GM12878 (cell line): ENCODE data around the gene PPP1R1A. TPM values are rescaled to one million over a fixed set of nuclear protein-coding genes. Genes with fewer than 3 reads are reported as not detected.

Experiments used
- ATAC-seq: fragments of 200-7000 bp; cut with Tn5 transposase; 3 replicates; pipeline ENCODE4 v1.9.1; 2020; ENCODE audit warnings: mild to moderate bottlenecking, moderate library complexity
- BruUV-seq: library from RNA; stranded (reverse); fragments of 400-500 nt; replicated peaks from 2 replicates; lab custom pipeline; 2021; lab: Mats Ljungman, UMichigan
- CTCF ChIA-PET: fragments of 300-600 bp; sonication (Branson Sonifier 250); formaldehyde crosslinking; extraction: SDS; loops from one replicate; lab custom pipeline; 2021; ENCODE audit warnings: inconsistent platforms; lab: Yijun Ruan, JAX
- POLR2A ChIA-PET: fragments of 350-600 bp; formaldehyde crosslinking; extraction: SDS; loops from one replicate; lab custom pipeline; 2021; ENCODE audit warnings: inconsistent platforms; lab: Charles Lee
- RAD21 ChIA-PET: fragments of 300-600 bp; sonication (Branson Sonifier 250); formaldehyde crosslinking; loops from one replicate; lab custom pipeline; 2023; ENCODE audit warnings: antibody characterized with exemption; ENCODE audit not compliant: unreplicated experiment; lab: Charles Lee
- SMC1A ChIA-PET: fragments of 300-600 bp; sonication (Branson Sonifier 250); formaldehyde crosslinking; loops from one replicate; lab custom pipeline; 2023; ENCODE audit not compliant: unreplicated experiment, uncharacterized antibody; lab: Charles Lee
- DNase-seq: peaks from one replicate; pipeline ENCODE4 v3.0.0-alpha.2; 2011; ENCODE audit warnings: low read depth, low spot score
- FAIRE-seq: peaks from 3 replicates; lab custom pipeline; 2011; peaks lifted over from hg19 to GRCh38; lab: Jason Lieb, UNC
- H2AFZ ChIP-seq: 2 replicates; pipeline ENCODE4 v1.6.0; 2011; ENCODE audit warnings: low read depth, low read length, control low read depth; ENCODE audit not compliant: control insufficient read depth
- H3K27ac ChIP-seq: 2 replicates; pipeline ENCODE4 v1.5.1; 2011; ENCODE audit warnings: control low read depth; ENCODE audit not compliant: control insufficient read depth, insufficient read depth
- H3K27me3 ChIP-seq, 2 experiments: replicated peaks in 1 of 2; 2 replicates each; pipeline versions ENCODE4 v1.6.0 to v1.6.1; 2011; ENCODE audit warnings: low read length in 1 of 2; ENCODE audit not compliant: control insufficient read depth in 2 of 2, insufficient read depth in 2 of 2
- H3K36me3 ChIP-seq, 2 experiments: 2 replicates each; pipeline ENCODE4 v1.5.1; 2011; ENCODE audit warnings: low read length in 1 of 2; ENCODE audit not compliant: control insufficient read depth in 2 of 2, insufficient read depth in 2 of 2
- H3K4me1 ChIP-seq: 2 replicates; pipeline ENCODE4 v1.6.1; 2011; ENCODE audit warnings: mild to moderate bottlenecking, low read length, moderate library complexity, mixed read lengths; ENCODE audit not compliant: control insufficient read depth, insufficient read depth
- H3K4me2 ChIP-seq: 2 replicates; pipeline ENCODE4 v1.6.0; 2011; ENCODE audit warnings: control low read depth; ENCODE audit not compliant: control insufficient read depth, insufficient read depth
- H3K4me3 ChIP-seq: fragments of 200-600 bp; sonication (generic); 2 replicates; pipeline ENCODE4 v1.5.1; 2016
- H3K79me2 ChIP-seq: 2 replicates; pipeline ENCODE4 v1.6.0; 2011; ENCODE audit warnings: low read length; ENCODE audit not compliant: control insufficient read depth, insufficient read depth
- H3K9ac ChIP-seq: 2 replicates; pipeline ENCODE4 v1.8.0; 2011; ENCODE audit warnings: low read length, control low read depth, mixed read lengths; ENCODE audit not compliant: control insufficient read depth, insufficient read depth
- H3K9me3 ChIP-seq: replicated peaks from 3 replicates; pipeline ENCODE4 v1.5.1; 2011; ENCODE audit warnings: mild to moderate bottlenecking, low read length; ENCODE audit not compliant: control insufficient read depth, insufficient read depth
- H4K20me1 ChIP-seq: 2 replicates; pipeline ENCODE4 v1.6.0; 2011; ENCODE audit not compliant: control insufficient read depth, insufficient read depth
- ATF2 ChIP-seq: IDR thresholded peaks from 2 replicates; pipeline ENCODE4 v1.6.1; 2012; ENCODE audit warnings: low read length, inconsistent platforms
- ATF7 ChIP-seq: fragments of 450-650 bp; IDR thresholded peaks from 2 replicates; pipeline ENCODE4 v1.6.1; 2016; ENCODE audit warnings: low read depth, mild to moderate bottlenecking
- BMI1 ChIP-seq: fragments of 450-650 bp; IDR thresholded peaks from 2 replicates; pipeline ENCODE4 v1.6.1; 2016; ENCODE audit warnings: mild to moderate bottlenecking, moderate library complexity, borderline replicate concordance
- FOXK2 ChIP-seq: fragments of 450-650 bp; IDR thresholded peaks from 2 replicates; pipeline ENCODE4 v1.6.1; 2017; ENCODE audit warnings: mild to moderate bottlenecking, moderate library complexity
- GATAD2B ChIP-seq: fragments of 450-650 bp; conservative IDR thresholded peaks from 2 replicates; pipeline ENCODE4 v1.6.1; 2017; ENCODE audit warnings: low read depth, mild to moderate bottlenecking, moderate library complexity
- IKZF1 ChIP-seq: fragments of 450-650 bp; conservative IDR thresholded peaks from 2 replicates; pipeline ENCODE4 v1.6.1; 2017; ENCODE audit warnings: antibody characterized with exemption, mild to moderate bottlenecking
- NBN ChIP-seq: fragments of 450-650 bp; IDR thresholded peaks from 2 replicates; pipeline ENCODE4 v1.6.1; 2016
- POLR2AphosphoS2 ChIP-seq: IDR thresholded peaks from 2 replicates; pipeline ENCODE4 v1.6.1; 2011; ENCODE audit warnings: low read depth, mild to moderate bottlenecking, low read length, improper control_type of control experiment, moderate library complexity
- RAD21 ChIP-seq: IDR thresholded peaks from 2 replicates; pipeline ENCODE4 v1.6.1; 2011; ENCODE audit warnings: mild to moderate bottlenecking, low read depth, low read length, moderate library complexity; ENCODE audit not compliant: insufficient read depth
- RUNX3 ChIP-seq: IDR thresholded peaks from 2 replicates; pipeline ENCODE4 v1.6.1; 2012; ENCODE audit warnings: low read length, inconsistent platforms
- TCF12 ChIP-seq: IDR thresholded peaks from 2 replicates; pipeline ENCODE4 v1.6.1; 2011; ENCODE audit warnings: low read depth, mild to moderate bottlenecking, low read length
- ZBTB4 ChIP-seq: fragments of 450-650 bp; formaldehyde crosslinking; IDR thresholded peaks from 2 replicates; pipeline ENCODE4 v1.4.0; 2022; ENCODE audit warnings: mild to moderate bottlenecking, moderate library complexity
- ZZZ3 ChIP-seq: IDR thresholded peaks from 2 replicates; pipeline ENCODE4 v1.6.1; 2011; ENCODE audit warnings: low read depth; ENCODE audit not compliant: control insufficient read depth, insufficient read length
- WGBS: methylation state at CpG from one replicate; pipeline ENCODE4 v1.1.6; 2016; ENCODE audit warnings: low lambda C conversion rate; ENCODE audit not compliant: insufficient replicate concordance, insufficient coverage; ENCODE audit errors: missing lambda C conversion rate; 5-methylcytosine and 5-hydroxymethylcytosine counted together
- in situ Hi-C: fragments of 300-500 bp; cut with MboI; formaldehyde crosslinking; loops from 9 replicates; pipeline ENCODE4 v1.14.3; 2018; ENCODE audit warnings: mixed read lengths
- intact Hi-C: fragments of 100-400 bp; cut with micrococcal nuclease; formaldehyde crosslinking; loops from one replicate; pipeline ENCODE4 v1.14.2; 2022; ENCODE audit not compliant: unreplicated experiment
- polyA plus RNA-seq, 11 experiments: library from polyadenylated mRNA; depleted of rRNA in 4 of 11; unstranded in 6 of 11; stranded (reverse) in 5 of 11; fragments of >200 nt; fragmentation: Nextera tagmentation in 4 of 11; fragmentation: Illumina TruSeq in 1 of 11; extraction: Ambion mirVana in 4 of 11; extraction: Trizol in 1 of 11; gene quantifications; 1 replicate in 1 of 11; 2 replicates in 10 of 11; pipeline versions ENCODE4 v1.2.1 to v1.2.3, GENCODE V29; 2011 to 2016; ENCODE audit warnings: inconsistent platforms in 2 of 11, missing spikeins in 2 of 11, low read depth in 1 of 11
- total RNA-seq, 4 experiments: library from RNA; depleted of rRNA in 3 of 4; stranded (reverse); fragments of >200 nt in 3 of 4; fragmentation: Illumina TruSeq in 1 of 4; extraction: Trizol in 1 of 4; gene quantifications; 2 replicates each; pipeline versions ENCODE4 v1.2.1 to v1.2.3, GENCODE V29; 2013 to 2021
- TF ChIP-seq, protein P1 (sequence below): fragments of 450-650 bp; IDR thresholded peaks from 2 replicates; pipeline ENCODE4 v1.6.1; 2016; ENCODE audit warnings: mild to moderate bottlenecking
- TF ChIP-seq, protein P2 (sequence below): IDR thresholded peaks from 2 replicates; pipeline ENCODE4 v1.6.1; 2012; ENCODE audit warnings: mild to moderate bottlenecking, low read depth, low read length

Gene PPP1R1A
- total and polyA plus RNA-seq, 10 of the 15 experiments (the other 5 are each of a cell fraction or from before 2014, with no cell fraction given) = 0.03 to 0.08 (median 0.07) TPM; not detected in 7

- BruUV-seq = no TSS peak
- Histone ChIP-seq H3K9me3 (no peaks in the 10 kb centered on the region), H3K79me2 (no peaks in the 10 kb centered on the region), H3K36me3 (no peaks in the 10 kb centered on the region), H2AFZ (no peak overlapping the region), H3K27me3 (no peaks in the 10 kb centered on the region; a peak in 1 of 4 replicates), H3K4me1 (no peaks in the 10 kb centered on the region), H3K9ac (no peak overlapping the region), H3K4me2 (no peak overlapping the region), H4K20me1 (no peaks in the 10 kb centered on the region), H3K27ac (no peak overlapping the region), H3K4me3 (no peak overlapping the region)
- RAD21 ChIA-PET = no interaction called here
- WGBS = 17% methylated on average over 8 of the region's 8 CpGs
- ATAC-seq (peak; percentile 99), FAIRE-seq (peak; percentile 96), DNase-seq (peak; percentile 21)
- intact Hi-C loops = loop anchor here (2.0 to 5.0 kb wide), 2 partner anchors 354 to 470 kb away; no protein-coding TSS in a partner anchor
- in situ Hi-C loops = no loop called here
- SMC1A ChIA-PET = interaction anchor here (0.7 to 1.4 kb wide), 2 partner anchors 23 to 99 kb away, joined by 3 read pairs; no protein-coding TSS in a partner anchor
- CTCF ChIA-PET = interaction anchor here (0.7 to 6.3 kb wide), 11 partner anchors 7 to 469 kb away, joined by 3 to 45 read pairs (median 5); no protein-coding TSS in a partner anchor
- POLR2A ChIA-PET = no interaction called here
- TF ChIP-seq ATF7 (0 out of 2 replicates have a peak, but pooled peaks have one; percentile 34), RUNX3 (peak; percentile 27; the same call in 1 of the 2 replicates), IKZF1 (no peak), TCF12 (no peak), BMI1 (no peak), ZZZ3 (no peak), RAD21 (peak; percentile 78), FOXK2 (no peak), GATAD2B (no peak), ATF2 (no peak), ZBTB4 (no peak), NBN (no peak), POLR2AphosphoS2 (no peak)
- TF ChIP-seq, protein P1, sequence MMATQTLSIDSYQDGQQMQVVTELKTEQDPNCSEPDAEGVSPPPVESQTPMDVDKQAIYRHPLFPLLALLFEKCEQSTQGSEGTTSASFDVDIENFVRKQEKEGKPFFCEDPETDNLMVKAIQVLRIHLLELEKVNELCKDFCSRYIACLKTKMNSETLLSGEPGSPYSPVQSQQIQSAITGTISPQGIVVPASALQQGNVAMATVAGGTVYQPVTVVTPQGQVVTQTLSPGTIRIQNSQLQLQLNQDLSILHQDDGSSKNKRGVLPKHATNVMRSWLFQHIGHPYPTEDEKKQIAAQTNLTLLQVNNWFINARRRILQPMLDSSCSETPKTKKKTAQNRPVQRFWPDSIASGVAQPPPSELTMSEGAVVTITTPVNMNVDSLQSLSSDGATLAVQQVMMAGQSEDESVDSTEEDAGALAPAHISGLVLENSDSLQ = no peak
- TF ChIP-seq, protein P2, sequence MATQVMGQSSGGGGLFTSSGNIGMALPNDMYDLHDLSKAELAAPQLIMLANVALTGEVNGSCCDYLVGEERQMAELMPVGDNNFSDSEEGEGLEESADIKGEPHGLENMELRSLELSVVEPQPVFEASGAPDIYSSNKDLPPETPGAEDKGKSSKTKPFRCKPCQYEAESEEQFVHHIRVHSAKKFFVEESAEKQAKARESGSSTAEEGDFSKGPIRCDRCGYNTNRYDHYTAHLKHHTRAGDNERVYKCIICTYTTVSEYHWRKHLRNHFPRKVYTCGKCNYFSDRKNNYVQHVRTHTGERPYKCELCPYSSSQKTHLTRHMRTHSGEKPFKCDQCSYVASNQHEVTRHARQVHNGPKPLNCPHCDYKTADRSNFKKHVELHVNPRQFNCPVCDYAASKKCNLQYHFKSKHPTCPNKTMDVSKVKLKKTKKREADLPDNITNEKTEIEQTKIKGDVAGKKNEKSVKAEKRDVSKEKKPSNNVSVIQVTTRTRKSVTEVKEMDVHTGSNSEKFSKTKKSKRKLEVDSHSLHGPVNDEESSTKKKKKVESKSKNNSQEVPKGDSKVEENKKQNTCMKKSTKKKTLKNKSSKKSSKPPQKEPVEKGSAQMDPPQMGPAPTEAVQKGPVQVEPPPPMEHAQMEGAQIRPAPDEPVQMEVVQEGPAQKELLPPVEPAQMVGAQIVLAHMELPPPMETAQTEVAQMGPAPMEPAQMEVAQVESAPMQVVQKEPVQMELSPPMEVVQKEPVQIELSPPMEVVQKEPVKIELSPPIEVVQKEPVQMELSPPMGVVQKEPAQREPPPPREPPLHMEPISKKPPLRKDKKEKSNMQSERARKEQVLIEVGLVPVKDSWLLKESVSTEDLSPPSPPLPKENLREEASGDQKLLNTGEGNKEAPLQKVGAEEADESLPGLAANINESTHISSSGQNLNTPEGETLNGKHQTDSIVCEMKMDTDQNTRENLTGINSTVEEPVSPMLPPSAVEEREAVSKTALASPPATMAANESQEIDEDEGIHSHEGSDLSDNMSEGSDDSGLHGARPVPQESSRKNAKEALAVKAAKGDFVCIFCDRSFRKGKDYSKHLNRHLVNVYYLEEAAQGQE = no peak
Observed at GRCh38 chr12:54603173-54603814, 14.8 kb upstream of the PPP1R1A start.
